ENCODE measurements around the gene TUBA4B.

TUBA4B gene

GRCh38 chr2:219252900-219253752, at the start of gene TUBA4B:
Gene TUBA4B (plus strand): TSS chr2:219253243. CDS start chr2:219253408, 165 bp downstream.
- peak; percentile 65 for DNase-seq

- no peak for DNase-seq
Observed at GRCh38 chr2:219204425-219205164, 48.4 kb upstream of the TUBA4B start.

- no peak for DNase-seq
Observed at GRCh38 chr2:219205165-219205538, 47.9 kb upstream of the TUBA4B start.

GRCh38 chr2:219205981-219206327, 47.1 kb upstream of the TUBA4B start:
- no peak for DNase-seq

GRCh38 chr2:219206328-219207133, 46.5 kb upstream of the TUBA4B start, which contains the start of gene ZFAND2B:
Gene ZFAND2B (plus strand): TSS chr2:219206782. CDS start chr2:219206988, 206 bp downstream.
- peak; percentile 95 for DNase-seq

GRCh38 chr2:219207134-219207883, 45.7 kb upstream of the TUBA4B start:
- no peak for DNase-seq

- no peak for DNase-seq
Observed at GRCh38 chr2:219207884-219208740, 44.9 kb upstream of the TUBA4B start.

GRCh38 chr2:219209236-219210195, 43.5 kb upstream of the TUBA4B start:
- DNase-seq = no peak

- DNase-seq = no peak
Observed at GRCh38 chr2:219210196-219210885, 42.7 kb upstream of the TUBA4B start.

GRCh38 chr2:219210886-219211362, 42.1 kb upstream of the TUBA4B start:
- DNase-seq = no peak

GRCh38 chr2:219213026-219213415, 40.0 kb upstream of the TUBA4B start:
- no peak for DNase-seq

GRCh38 chr2:219213486-219214071, 39.5 kb upstream of the TUBA4B start:
- no peak for DNase-seq

- no peak for DNase-seq
Observed at GRCh38 chr2:219214141-219214540, 38.9 kb upstream of the TUBA4B start.

GRCh38 chr2:219214786-219215185, 38.3 kb upstream of the TUBA4B start:
- DNase-seq = no peak

- no peak for DNase-seq
Observed at GRCh38 chr2:219215871-219216534, 37.0 kb upstream of the TUBA4B start.

- DNase-seq = no peak
Observed at GRCh38 chr2:219216535-219216915, 36.5 kb upstream of the TUBA4B start.

GRCh38 chr2:219218217-219218731, 34.8 kb upstream of the TUBA4B start:
- no peak for DNase-seq

Data from stimulated activated CD8-positive, alpha-beta memory T cell treated with anti-CD3 and anti-CD28 coated beads, Interleukin-4, amount 100 ng/mL, for 48 hours (primary cell).